Measurements from ENCODE around the gene UTP15.

Gene UTP15

GRCh38 chr5:73565139-73565968 lies at the start of gene UTP15, which contains the start of gene ANKRA2:
Gene UTP15 (plus strand): TSS chr5:73565743. CDS start chr5:73567345, 1,602 bp downstream.
Gene ANKRA2 (minus strand): TSS chr5:73565639. CDS start chr5:73562881, 2,758 bp downstream.
- Histone ChIP-seq H3K9me3 (ENCODE audit: control insufficient read depth in 2 of 2, low read length in 2 of 2) (no peaks in the 10 kb centered on the region), H3K4me3 (ENCODE audit: low read length in 2 of 2) (peak within 1 kb of the TSS; percentile 96 to 97), H3K27me3 (ENCODE audit: control insufficient read depth in 1 of 2, insufficient read depth in 2 of 2, low read length in 2 of 2) (no peaks in the 10 kb centered on the region), H3K27ac (ENCODE audit: low read length) (peak within 1 kb of the TSS; percentile 93), H3K36me3 (ENCODE audit: control insufficient read depth in 2 of 2, insufficient read depth in 2 of 2, low read length in 2 of 2) (peaks cover 9% of the 10 kb centered on the region in 2 donors), H3K9ac (ENCODE audit: low read length in 2 of 2) (peak within 1 kb of the TSS; percentile 95 to 98), H3K4me1 (ENCODE audit: control insufficient read depth, insufficient read depth, low read length) (peaks cover 13% of the 10 kb centered on the region)

DNA sequence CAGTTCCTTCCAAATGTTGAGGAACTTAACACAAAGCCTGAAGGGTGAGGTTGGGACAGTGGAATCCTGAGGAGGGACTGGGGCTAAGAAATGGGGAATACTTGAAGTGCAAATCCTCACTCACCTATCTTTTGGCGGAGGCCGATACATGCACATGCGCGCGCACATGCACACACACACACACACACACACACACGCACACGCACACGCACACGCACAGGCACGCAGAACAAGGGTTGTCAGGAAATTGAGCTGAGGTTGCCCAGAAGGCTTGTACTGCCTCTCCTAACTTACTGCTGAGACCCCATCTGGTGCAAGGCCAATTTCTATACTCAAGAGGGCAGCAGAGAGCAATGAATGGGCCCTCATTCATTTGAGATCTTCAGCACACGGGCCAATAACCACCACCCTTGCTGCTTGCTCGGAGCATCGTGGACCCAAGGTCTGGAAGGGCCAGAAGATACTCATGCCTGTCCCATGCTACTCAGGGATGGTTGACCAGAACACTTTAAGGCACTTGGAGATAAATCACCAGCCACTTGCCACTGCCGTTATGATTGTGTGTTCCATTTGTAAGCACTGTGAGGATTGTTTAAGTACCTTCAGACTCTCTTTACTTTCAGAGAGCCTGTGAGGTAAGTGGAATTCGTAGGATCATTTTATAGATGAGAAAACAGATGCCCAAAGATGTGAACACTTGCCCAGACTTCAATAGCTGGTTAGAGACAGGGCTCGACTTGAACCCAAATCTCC lies 45.8 kb upstream of the UTP15 start:
- no peaks in the 10 kb centered on the region for H3K9me3 ChIP-seq (ENCODE audit: control insufficient read depth in 2 of 2, low read length in 2 of 2)
- no peak overlapping the region for H3K9ac ChIP-seq (ENCODE audit: low read length in 2 of 2)
- H3K4me1 ChIP-seq (ENCODE audit: control insufficient read depth, insufficient read depth, low read length) = peaks cover 5% of the 10 kb centered on the region
- H3K27ac ChIP-seq (ENCODE audit: low read length) = no peak overlapping the region
- H3K4me3 ChIP-seq (ENCODE audit: low read length in 2 of 2) = peak overlapping the region in 1 of 2 donors; percentile 40
- H3K27me3 ChIP-seq (ENCODE audit: control insufficient read depth in 1 of 2, insufficient read depth in 2 of 2, low read length in 2 of 2) = no peaks in the 10 kb centered on the region
- no peaks in the 10 kb centered on the region for H3K36me3 ChIP-seq (ENCODE audit: control insufficient read depth in 2 of 2, insufficient read depth in 2 of 2, low read length in 2 of 2)

GRCh38 chr5:73522989-73523388 lies 42.6 kb upstream of the UTP15 start:
- Histone ChIP-seq H3K36me3 (ENCODE audit: control insufficient read depth in 2 of 2, insufficient read depth in 2 of 2, low read length in 2 of 2) (no peaks in the 10 kb centered on the region), H3K27ac (ENCODE audit: low read length) (no peak overlapping the region), H3K9ac (ENCODE audit: low read length in 2 of 2) (peak overlapping the region in 1 of 2 donors; percentile 13), H3K4me1 (ENCODE audit: control insufficient read depth, insufficient read depth, low read length) (peaks cover 8% of the 10 kb centered on the region), H3K9me3 (ENCODE audit: control insufficient read depth in 2 of 2, low read length in 2 of 2) (no peaks in the 10 kb centered on the region), H3K27me3 (ENCODE audit: control insufficient read depth in 1 of 2, insufficient read depth in 2 of 2, low read length in 2 of 2) (no peaks in the 10 kb centered on the region), H3K4me3 (ENCODE audit: low read length in 2 of 2) (no peak overlapping the region)

- H3K36me3 ChIP-seq (ENCODE audit: control insufficient read depth in 2 of 2, insufficient read depth in 2 of 2, low read length in 2 of 2) = no peaks in the 10 kb centered on the region
- no peaks in the 10 kb centered on the region for H3K27me3 ChIP-seq (ENCODE audit: control insufficient read depth in 1 of 2, insufficient read depth in 2 of 2, low read length in 2 of 2)
- H3K27ac ChIP-seq (ENCODE audit: low read length) = no peak overlapping the region
- H3K9me3 ChIP-seq (ENCODE audit: control insufficient read depth in 2 of 2, low read length in 2 of 2) = no peaks in the 10 kb centered on the region
- H3K4me1 ChIP-seq (ENCODE audit: control insufficient read depth, insufficient read depth, low read length) = peaks cover 8% of the 10 kb centered on the region
- no peak overlapping the region for H3K9ac ChIP-seq (ENCODE audit: low read length in 2 of 2)
- no peak overlapping the region for H3K4me3 ChIP-seq (ENCODE audit: low read length in 2 of 2)
Observed at GRCh38 chr5:73523861-73524260, 41.7 kb upstream of the UTP15 start.

- Histone ChIP-seq H3K9ac (ENCODE audit: low read length in 2 of 2) (no peak overlapping the region), H3K27ac (ENCODE audit: low read length) (no peak overlapping the region), H3K4me1 (ENCODE audit: control insufficient read depth, insufficient read depth, low read length) (peaks cover 5% of the 10 kb centered on the region), H3K27me3 (ENCODE audit: control insufficient read depth in 1 of 2, insufficient read depth in 2 of 2, low read length in 2 of 2) (no peaks in the 10 kb centered on the region), H3K4me3 (ENCODE audit: low read length in 2 of 2) (no peak overlapping the region), H3K9me3 (ENCODE audit: control insufficient read depth in 2 of 2, low read length in 2 of 2) (no peaks in the 10 kb centered on the region), H3K36me3 (ENCODE audit: control insufficient read depth in 2 of 2, insufficient read depth in 2 of 2, low read length in 2 of 2) (no peaks in the 10 kb centered on the region)
Observed at GRCh38 chr5:73525606-73526203, 39.8 kb upstream of the UTP15 start.

DNA sequence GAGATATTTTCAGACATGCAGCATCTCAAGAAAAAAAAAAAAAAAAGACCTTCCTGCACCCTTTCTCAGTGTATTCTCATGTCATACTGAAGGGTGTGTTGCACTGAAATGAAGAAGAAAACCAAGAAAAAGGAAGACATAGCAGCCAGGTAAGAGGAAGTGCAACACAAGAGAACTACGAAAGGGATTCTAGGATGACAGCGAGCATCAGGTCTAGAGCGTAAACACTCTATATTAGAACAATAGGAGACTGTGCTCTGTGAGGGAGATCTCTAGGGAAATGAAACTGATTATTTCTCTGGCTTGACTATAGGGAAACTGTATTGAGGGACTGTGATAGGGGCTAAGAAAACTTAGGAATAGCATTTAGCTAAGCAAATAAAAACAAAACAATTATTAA lies 37.3 kb upstream of the UTP15 start:
- no peak overlapping the region for H3K4me3 ChIP-seq (ENCODE audit: low read length in 2 of 2)
- H3K4me1 ChIP-seq (ENCODE audit: control insufficient read depth, insufficient read depth, low read length) = peaks cover 3% of the 10 kb centered on the region
- no peak overlapping the region for H3K9ac ChIP-seq (ENCODE audit: low read length in 2 of 2)
- H3K27ac ChIP-seq (ENCODE audit: low read length) = no peak overlapping the region
- H3K36me3 ChIP-seq (ENCODE audit: control insufficient read depth in 2 of 2, insufficient read depth in 2 of 2, low read length in 2 of 2) = no peaks in the 10 kb centered on the region
- H3K9me3 ChIP-seq (ENCODE audit: control insufficient read depth in 2 of 2, low read length in 2 of 2) = no peaks in the 10 kb centered on the region
- no peaks in the 10 kb centered on the region for H3K27me3 ChIP-seq (ENCODE audit: control insufficient read depth in 1 of 2, insufficient read depth in 2 of 2, low read length in 2 of 2)

DNA sequence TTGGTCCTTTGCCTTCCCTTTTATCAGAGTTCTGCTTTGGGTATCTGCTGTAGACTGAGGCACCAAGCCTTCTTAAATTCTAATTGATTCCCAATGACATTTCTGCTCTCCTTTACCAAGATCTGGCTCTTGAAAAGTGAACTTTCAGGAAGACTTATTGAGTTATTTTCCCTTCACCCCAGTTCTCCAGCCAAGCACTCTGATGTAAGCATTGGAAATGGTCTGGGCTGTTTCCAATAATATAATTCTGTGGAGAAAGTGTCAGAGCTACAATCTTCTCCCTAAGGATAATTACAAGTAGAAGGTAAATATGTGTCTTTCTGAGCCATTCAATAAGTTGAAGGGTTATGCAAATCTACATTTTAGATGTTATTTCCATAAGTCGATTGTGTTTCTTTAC lies 36.5 kb upstream of the UTP15 start:
- Histone ChIP-seq H3K27me3 (ENCODE audit: control insufficient read depth in 1 of 2, insufficient read depth in 2 of 2, low read length in 2 of 2) (no peaks in the 10 kb centered on the region), H3K4me3 (ENCODE audit: low read length in 2 of 2) (no peak overlapping the region), H3K27ac (ENCODE audit: low read length) (no peak overlapping the region), H3K36me3 (ENCODE audit: control insufficient read depth in 2 of 2, insufficient read depth in 2 of 2, low read length in 2 of 2) (no peaks in the 10 kb centered on the region), H3K4me1 (ENCODE audit: control insufficient read depth, insufficient read depth, low read length) (peaks cover 3% of the 10 kb centered on the region), H3K9ac (ENCODE audit: low read length in 2 of 2) (no peak overlapping the region), H3K9me3 (ENCODE audit: control insufficient read depth in 2 of 2, low read length in 2 of 2) (no peaks in the 10 kb centered on the region)

DNA sequence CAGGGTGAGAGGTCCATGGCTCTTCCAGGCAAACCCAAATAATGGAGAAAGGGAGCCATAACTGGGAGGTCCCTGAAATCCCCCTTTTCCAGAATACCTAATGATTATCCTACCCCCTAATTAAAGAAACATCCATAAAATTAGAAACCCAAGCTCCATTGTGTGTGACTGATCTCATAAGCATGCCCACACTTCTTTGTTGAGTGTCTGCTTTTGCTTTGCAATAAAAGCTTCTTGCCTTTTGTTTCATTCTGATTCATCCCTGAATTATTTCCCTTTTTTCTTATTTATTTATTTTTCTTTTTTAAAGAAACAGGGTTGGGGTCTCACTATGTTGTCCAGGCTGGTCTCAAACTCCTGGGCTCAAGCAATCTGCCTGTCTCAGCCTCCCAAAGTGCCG lies 34.2 kb upstream of the UTP15 start:
- no peak overlapping the region for H3K27ac ChIP-seq (ENCODE audit: low read length)
- H3K4me3 ChIP-seq (ENCODE audit: low read length in 2 of 2) = no peak overlapping the region
- no peaks in the 10 kb centered on the region for H3K4me1 ChIP-seq (ENCODE audit: control insufficient read depth, insufficient read depth, low read length)
- H3K9ac ChIP-seq (ENCODE audit: low read length in 2 of 2) = no peak overlapping the region
- H3K27me3 ChIP-seq (ENCODE audit: control insufficient read depth in 1 of 2, insufficient read depth in 2 of 2, low read length in 2 of 2) = no peaks in the 10 kb centered on the region
- no peaks in the 10 kb centered on the region for H3K36me3 ChIP-seq (ENCODE audit: control insufficient read depth in 2 of 2, insufficient read depth in 2 of 2, low read length in 2 of 2)
- no peaks in the 10 kb centered on the region for H3K9me3 ChIP-seq (ENCODE audit: control insufficient read depth in 2 of 2, low read length in 2 of 2)

DNA sequence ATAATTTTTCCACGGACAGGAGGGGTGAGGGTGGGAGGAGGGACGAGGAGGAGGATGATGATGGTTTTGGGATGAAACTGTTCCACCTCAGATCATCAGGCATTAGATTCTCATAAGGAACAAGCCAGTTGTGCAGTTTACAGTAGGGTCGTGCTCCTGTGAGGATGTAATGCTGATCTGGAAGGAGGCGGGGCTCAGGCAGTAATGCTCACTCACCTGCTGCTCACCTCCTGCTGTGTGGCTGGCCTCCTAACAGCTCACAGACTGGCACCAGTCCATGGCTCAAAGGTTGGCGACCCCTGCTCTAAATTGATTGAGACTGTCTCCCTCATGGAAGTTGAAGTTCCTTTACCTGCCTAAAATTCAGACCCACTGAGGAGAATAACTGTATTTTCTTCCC lies 33.3 kb upstream of the UTP15 start:
- H3K36me3 ChIP-seq (ENCODE audit: control insufficient read depth in 2 of 2, insufficient read depth in 2 of 2, low read length in 2 of 2) = no peaks in the 10 kb centered on the region
- no peak overlapping the region for H3K27ac ChIP-seq (ENCODE audit: low read length)
- H3K9me3 ChIP-seq (ENCODE audit: control insufficient read depth in 2 of 2, low read length in 2 of 2) = no peaks in the 10 kb centered on the region
- H3K27me3 ChIP-seq (ENCODE audit: control insufficient read depth in 1 of 2, insufficient read depth in 2 of 2, low read length in 2 of 2) = no peaks in the 10 kb centered on the region
- H3K4me1 ChIP-seq (ENCODE audit: control insufficient read depth, insufficient read depth, low read length) = no peaks in the 10 kb centered on the region
- no peak overlapping the region for H3K4me3 ChIP-seq (ENCODE audit: low read length in 2 of 2)
- H3K9ac ChIP-seq (ENCODE audit: low read length in 2 of 2) = no peak overlapping the region

DNA sequence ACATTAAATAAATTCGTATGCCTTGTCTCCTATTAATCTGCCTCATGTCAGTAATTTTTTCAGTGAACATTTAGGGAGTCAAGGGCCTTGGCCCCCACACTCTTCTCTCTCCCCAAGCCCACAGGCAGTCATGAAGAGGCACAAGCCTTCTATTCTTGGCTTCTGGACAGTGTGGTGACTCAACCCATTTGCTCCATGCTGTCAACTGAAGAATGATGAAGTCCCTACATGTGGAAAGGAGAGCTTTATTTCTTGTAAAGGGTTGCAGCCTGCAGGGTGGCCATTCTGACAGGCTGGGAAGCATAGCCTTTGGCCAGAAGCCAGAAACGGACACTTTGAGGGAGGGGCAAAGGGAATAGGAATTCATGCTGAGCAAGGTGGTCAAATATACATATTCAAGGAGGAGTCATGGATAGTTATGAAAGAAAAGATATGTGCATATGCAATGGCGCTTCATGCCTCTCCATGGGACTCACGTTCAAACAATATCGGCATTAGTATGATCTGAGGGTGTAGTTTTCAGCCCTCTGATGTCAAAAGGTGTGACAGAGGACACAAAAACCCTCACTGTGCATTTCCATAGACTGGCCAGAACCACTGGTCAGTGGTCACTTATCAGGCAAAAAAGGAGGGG lies 31.4 kb upstream of the UTP15 start:
- no peaks in the 10 kb centered on the region for H3K36me3 ChIP-seq (ENCODE audit: control insufficient read depth in 2 of 2, insufficient read depth in 2 of 2, low read length in 2 of 2)
- no peaks in the 10 kb centered on the region for H3K4me1 ChIP-seq (ENCODE audit: control insufficient read depth, insufficient read depth, low read length)
- H3K27ac ChIP-seq (ENCODE audit: low read length) = no peak overlapping the region
- H3K9me3 ChIP-seq (ENCODE audit: control insufficient read depth in 2 of 2, low read length in 2 of 2) = no peaks in the 10 kb centered on the region
- no peak overlapping the region for H3K9ac ChIP-seq (ENCODE audit: low read length in 2 of 2)
- no peak overlapping the region for H3K4me3 ChIP-seq (ENCODE audit: low read length in 2 of 2)
- no peaks in the 10 kb centered on the region for H3K27me3 ChIP-seq (ENCODE audit: control insufficient read depth in 1 of 2, insufficient read depth in 2 of 2, low read length in 2 of 2)
